HG03103 (cell line): ENCODE results near the gene OSBPL2.

Experiments used
- ATAC-seq: cut with Tn5 transposase; IDR thresholded peaks from one replicate; pipeline ENCODE4 v1.9.1; 2021; ENCODE audit warnings: low read depth; ENCODE audit not compliant: unreplicated experiment

OSBPL2 gene

DNA sequence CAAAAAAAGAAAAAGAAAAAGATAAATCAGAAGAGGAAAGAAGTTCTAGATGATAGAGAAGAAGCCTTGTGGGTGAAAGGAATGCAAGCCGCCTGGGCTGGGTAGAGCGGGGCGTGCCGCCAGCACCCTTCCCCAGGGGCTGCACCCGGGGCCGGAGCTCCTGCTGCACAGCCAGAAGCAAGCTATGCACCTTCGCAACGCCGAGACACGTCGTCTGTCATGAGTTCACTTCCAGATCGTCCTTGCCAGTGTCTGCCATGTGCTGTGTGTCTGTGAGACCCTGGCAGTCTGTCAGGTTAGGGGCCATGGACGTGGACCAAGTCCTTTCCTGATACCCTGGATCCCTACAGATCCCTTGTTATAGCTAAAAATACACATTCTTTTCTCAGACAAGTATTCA lies 38.9 kb downstream of the OSBPL2 start:
- no peak for ATAC-seq

DNA sequence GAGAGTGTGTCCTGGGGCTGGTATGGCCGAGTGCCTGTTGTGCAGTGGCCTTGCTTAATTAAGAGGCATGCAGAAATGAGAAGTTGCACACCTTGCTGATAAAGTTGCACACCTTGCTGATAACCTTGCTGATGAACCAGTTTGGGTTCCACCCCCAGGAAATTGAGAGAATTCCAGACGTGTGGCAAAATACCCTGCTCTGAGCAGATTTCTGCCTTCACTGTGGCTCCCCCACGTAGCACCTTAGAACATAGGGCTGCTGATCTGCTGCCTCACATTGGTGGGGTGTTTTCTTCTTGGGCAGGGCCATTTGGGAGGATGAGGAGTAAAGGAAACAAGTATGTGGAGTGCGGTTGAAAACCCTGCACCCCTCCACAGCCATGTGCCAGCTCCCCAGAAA lies 42.0 kb downstream of the OSBPL2 start:
- ATAC-seq = no peak

DNA sequence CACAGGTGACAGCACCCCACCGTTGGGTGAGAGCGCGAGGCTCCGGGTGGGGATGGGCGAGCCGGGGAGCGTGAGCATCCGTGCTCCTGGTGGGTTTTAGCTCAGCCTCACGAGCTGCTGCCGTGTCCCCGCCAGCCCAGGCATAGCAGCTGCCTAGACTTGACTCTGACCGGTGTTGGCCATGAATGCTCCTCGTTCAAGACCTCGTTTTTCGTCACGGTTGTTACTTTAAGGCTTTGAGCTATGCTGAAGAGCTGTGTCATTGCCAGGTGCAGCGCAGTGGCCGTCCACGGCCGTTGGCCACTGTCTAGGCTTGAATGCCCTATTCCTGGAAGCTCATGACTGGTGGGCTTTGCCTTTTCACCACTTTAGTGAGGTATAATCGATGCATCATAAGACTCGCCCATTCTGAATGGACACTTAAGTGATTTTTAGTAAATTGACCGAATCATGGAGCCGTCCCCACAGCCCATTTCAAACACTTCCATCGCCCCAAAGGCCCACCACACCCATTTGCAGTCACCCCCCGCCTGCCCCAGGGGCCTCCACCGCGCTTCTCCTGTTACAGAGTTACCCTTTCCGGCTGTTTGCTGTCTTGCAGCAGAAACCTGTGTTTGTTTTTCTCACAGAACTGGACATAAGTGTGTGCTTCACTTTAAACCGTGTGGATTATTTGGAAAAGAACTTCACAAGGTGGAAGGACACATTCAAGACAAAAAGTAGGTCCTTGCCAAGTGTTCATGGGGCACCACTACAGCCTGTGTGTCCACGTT lies 43.0 kb downstream of the OSBPL2 start:
- ATAC-seq = no peak

DNA sequence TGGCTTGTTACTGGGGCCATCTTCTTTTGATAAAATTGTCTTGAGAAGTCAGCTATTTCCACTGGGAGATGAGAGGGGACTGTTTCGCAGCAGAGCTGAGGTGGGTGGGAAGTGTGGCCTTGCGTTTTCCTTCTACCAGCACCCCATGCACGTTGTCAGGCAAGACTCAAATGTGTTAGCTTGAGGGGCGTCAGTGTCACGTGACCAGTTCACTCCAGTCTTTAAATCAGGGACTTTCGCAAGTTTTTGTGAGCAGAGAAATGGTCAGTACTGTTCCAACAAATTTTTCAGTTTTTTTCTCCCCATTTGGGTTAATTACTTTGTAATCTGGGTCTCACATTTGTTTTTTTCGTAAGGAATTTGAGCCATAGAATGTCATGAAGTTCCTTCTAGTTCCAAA lies 43.8 kb downstream of the OSBPL2 start:
- ATAC-seq = no peak

DNA sequence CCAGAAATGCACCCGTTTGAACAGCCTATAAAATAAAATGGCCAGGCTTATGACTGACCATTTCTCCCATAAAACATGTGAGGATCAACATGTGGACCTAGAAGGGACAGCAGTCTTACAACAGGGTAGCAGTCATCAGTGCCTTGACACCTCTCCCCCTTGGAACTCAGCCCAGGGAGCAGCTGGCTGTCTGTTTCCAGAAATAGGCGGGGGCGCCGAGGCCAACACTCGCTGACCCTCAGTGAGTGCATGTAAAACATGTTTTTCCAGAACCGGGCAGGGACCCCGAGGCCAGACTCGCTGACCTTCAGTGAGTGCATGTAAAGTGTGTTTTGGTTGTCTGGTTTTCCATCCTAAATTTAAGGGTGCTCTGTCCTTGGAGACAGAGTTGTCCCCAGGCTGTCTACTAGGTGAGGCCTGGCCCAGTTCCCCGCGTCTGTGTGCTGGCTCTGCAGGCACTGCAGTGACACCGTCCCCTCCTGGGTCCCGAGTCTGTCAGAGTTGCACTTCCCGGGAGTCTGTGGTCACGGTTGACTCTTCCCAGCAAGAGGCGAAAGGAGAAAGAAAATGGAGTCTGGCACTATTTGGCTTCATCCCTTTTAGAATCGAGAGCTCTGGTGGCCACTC lies 44.7 kb downstream of the OSBPL2 start:
- no peak for ATAC-seq

DNA sequence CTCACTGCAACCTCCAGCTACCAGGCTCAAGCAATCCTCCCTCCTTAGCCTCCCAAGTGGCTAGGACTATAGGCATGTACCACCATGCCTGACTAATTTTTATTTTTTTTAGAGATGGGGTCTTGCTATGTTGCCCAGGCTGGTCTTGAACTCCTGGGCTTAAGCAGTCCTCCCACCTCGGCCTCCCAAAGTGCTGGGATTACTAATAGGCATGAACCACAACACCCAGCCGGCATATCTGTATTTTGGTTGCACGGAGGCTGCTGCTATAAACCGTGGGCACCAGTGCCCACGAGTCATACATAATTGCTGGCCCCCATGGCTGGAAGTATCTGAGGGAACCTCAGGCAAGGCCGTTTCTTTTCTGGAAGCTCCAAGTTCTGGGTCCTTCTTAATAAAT lies 46.1 kb downstream of the OSBPL2 start:
- no peak for ATAC-seq

DNA sequence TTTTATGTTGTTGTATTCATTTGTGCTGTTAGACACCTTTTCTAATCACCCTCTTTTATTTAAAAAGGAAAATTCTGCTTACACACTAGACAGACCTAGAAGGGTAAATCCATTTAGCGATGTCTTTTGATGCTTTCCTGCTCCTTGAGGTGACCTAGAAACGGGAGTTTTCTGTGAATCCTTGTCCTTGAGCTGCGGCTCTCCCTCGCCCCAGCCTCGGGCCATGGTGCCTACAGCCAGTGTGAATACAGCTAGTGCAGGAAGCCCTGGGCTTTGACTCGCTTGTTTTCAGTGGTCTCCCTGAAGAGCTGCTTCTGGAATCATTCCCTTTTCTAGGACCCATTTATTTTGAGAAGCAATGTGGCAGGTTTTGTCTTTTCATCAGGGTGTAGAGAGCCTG lies 46.8 kb downstream of the OSBPL2 start:
- ATAC-seq = no peak

DNA sequence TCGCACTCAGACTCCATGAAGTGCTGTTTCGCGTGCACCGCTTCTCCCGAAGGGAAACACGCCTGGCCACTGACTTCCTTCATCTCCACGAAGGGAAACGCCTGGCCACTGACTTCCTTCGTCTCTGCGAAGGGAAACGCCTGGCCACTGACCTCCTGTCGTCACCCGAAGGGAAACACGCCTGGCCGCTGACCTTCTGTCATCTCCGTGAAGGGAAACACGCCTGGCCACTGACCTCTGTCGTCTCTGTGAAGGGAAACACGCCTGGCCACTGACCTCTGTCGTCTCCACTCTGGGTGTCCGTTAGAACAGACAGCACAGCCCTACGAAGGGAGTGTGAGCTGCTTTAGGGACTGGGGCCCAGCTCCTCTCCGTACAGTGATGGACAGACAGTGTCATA lies 47.4 kb downstream of the OSBPL2 start:
- ATAC-seq = no peak

DNA sequence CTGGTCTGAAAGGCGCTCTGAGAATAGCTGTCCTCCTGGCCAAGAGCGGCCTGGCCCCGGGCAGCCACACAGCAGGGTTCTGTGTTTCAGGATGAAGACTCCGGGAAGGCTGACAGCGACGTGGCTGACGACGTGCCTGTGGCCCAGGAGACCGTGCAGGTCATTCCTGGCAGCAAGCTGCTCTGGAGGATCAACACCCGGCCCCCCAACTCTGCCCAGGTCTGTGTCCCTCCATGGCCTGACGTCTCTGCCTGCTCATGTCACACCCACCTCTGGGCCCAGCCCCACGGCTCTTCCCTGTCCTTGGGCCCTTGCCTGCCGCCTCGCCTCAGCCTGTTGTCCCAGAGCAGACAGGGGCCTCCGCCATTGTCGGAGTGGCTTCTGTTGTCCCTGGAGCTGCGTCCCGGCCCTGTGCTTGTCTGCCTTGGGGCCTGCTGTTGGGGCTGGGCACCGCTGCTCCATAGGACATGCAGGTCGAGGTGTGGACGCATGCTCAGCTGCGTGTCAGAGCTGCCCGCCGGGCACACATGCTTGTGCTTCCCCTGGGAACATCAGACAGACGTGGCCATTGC lies 48.3 kb downstream of the OSBPL2 start:
- ATAC-seq = no peak

DNA sequence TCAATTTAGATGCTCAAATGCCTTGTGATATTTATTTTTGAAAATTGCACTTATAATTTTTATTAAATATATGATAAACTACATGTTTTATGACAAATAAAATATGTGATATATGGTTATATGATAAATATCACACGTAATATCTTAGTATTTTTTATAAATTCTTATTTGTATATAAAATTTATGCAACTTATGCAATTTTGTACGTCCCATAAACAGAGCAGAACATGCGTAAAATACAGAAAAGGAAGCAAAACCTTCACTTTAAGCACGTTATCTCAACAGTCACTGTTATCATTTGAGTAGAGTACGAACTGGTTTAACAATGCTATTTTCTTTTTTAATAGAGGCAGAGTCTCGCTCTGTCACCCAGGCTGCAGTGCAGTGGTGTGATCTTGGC lies 48.8 kb downstream of the OSBPL2 start:
- ATAC-seq = no peak

DNA sequence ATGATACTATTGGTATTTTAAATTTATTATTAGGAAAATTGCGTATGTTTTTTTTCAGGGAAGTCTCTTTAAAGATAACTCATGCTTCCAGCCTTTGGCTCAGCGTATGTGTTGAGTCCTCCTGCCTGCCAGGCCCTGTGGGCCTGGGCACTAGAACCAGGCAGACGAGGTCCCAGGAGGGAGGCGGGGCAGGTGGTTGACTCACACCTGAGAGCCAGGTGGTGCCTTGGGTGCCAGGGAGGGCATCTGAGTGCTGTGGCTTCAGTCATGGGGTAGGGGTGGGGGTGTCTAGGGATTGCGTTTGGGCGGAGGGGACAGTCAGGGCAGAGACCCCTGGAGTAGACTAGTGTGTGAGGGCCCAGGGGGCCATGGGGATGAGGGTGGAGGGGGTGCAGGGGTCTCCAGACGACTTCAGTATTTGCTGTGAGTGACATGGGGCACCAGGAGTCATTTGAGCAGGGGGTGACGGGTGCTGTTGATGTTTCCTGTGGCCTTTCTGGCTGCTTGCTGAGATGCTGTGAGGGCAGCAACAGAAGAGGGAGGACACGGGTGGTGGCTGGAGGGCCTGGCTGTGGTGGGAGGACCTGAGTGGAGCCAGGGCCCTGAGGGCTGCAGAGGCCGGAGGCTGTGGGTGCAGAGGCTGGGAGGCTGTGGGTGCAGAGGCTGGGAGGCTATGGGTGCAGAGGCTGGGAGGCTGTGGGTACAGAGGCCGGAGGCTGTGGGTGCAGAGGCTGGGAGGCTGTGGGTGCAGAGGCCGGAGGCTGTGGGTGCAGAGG lies 49.6 kb downstream of the OSBPL2 start:
- no peak for ATAC-seq

DNA sequence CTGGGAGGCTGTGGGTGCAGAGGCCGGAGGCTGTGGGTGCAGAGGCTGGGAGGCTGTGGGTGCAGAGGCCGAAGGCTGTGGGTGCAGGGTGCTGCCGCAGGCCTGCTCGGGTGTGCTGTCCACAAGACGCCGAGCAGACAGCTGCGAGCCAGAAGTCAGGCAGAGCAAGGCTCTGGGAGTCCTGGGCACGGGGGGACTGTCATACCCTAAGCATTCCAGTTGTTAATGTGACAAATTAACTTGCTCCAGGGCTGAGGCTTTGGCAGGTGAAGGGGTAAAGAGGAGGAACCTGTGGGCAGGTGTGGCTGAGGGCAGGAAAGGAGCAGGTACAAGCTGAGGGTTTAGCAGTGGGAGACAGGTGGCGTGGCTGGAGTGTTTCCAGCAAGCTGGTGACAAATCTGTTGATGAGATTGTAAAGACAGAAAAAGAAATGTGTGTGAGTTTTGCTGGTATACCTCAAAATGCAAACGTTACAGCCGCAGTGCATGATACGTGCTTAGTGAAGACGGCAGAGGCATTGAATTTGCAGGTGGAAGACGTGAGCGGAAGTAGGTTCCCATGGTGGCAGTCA lies 50.3 kb downstream of the OSBPL2 start:
- no peak for ATAC-seq

DNA sequence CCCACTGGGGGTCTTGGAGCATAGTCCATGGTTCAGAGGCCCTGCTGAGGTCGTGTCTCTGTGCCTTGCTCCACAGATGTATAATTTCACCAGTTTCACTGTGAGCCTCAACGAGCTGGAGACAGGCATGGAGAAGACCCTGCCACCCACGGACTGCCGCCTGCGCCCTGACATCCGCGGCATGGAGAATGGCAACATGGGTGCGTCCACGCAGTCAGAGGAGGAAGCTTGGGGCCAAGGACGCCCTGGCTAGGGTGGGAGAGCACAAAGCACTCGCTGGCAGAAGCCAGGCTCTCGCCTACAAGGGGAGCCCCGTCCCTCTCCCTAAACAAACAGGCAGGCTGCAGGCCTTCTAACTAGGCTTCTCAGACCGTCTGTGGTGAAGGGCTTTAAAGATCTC lies 50.8 kb downstream of the OSBPL2 start:
- ATAC-seq = no peak

DNA sequence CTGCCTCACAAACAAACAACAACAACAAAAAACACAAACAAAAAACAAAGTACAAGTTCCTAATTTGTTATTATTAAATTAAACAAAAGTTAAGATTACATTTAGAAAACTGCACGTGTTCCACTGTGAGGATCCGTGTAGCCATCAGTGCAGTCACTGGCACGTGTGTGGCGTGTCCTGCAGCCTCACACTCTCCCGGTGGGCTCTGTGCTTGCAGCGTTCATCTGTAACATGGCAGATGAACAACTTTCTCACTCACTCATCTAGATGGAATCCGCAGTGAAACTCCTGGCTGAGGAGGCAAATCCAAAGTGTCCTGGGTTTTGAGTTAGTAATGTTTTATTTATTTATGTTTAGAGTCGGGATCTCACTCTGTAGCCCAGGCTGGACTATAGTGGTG lies 51.6 kb downstream of the OSBPL2 start:
- ATAC-seq = no peak

DNA sequence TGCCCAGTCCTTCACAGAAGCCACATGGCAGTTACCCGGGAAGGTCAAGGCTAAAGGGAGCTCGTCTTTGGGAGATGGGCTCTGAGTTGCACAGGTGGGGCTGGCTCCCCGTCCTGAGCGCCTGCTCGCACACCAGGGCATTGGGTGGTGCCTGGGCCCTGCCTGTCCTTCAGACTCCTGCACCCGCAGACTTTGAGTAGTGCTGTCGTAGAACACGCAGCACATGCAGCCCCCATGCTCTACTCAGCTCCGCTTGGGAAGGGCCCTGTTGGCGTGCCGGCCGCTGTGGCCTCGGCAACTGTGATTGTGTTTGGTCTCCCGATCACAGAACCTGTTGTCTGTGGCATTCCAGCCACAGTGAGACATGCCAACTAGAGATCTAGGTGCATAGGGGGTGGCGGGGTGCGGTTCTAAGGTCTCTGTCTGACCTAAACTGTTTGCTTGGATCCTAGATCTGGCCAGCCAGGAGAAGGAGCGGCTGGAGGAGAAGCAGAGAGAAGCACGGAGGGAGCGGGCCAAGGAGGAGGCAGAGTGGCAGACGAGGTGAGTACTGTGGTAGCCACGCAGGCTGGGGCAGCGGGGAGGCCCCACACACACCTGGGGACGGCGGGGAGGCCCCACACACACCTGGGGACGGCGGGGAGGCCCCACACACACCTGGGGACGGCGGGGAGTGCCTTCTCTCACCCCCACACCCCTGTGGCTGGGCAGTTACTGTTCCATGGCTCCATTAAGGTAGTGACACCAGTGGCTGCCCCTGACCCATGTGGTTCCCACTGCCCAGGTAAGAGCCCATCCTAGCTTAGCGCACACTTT lies 53.1 kb downstream of the OSBPL2 start:
- ATAC-seq = no peak

DNA sequence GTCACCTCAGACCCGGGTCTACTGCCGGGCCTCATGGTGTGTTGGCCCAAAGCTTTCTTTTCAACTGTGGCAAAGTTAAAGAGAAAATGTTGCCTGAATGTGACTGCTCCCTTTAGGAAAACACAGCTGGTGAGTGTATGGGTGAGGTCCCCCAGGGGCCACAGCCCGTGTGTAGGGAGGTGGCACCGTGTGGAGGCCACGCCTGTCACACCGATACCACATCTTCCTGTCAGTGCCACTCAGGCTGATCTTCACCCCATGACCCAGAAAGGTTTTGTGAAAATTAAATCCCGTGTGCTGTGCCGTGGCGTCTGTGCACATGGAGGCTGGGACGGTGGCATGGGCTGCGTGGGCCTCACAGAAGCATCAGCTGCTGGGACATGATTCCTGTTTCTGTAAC lies 53.8 kb downstream of the OSBPL2 start:
- ATAC-seq = no peak

DNA sequence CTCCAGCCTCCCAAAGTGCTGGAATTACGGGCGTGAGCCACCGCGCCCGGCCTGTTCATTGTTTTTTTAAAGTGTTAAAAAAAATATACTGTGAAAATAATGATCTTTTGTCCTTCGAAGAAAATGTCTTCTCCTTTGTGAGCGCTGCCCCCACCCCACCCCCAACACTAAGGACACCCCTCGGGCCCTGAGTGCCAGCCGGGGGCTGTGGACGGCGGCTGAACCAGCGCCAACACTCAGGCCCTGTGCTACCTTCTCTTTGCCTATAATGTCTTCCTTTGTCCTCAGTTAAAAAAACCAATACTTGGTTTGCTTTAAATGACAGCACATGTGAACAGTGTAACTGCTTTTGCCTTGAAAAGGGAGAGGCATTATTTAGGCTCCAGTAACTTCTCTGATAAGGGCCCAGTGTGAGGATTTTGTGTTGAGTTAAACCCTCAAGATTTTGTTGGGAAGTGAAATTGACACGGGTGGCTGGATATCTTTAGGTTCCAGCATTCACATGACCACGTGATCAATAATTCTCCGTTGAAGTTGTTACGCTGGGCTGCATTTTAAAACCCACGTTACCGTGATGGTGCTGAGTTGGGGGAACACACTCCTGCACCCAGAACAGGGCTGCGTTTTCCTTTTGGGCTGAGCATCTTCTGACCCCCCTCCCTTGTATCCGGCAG lies 54.9 kb downstream of the OSBPL2 start:
- ATAC-seq = no peak

DNA sequence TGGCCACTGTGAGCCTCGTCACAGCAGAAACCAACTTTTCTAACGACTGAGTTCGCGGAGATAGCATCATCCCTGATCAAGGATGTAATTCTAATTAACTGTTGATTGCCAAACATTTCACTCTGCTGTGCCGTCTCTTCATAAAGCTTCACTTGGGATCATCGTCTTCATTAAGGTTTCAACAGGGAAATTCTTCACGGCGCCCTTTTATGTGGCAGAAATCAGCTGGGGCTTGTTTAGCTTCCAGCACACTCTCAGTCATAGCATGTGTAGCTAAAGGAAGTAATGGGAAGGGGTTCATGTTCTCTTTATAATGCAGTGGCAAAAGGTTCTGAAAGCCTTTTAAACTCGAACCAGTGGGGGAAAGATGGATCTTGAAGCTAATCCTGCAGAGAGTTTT lies 55.6 kb downstream of the OSBPL2 start:
- no peak for ATAC-seq

DNA sequence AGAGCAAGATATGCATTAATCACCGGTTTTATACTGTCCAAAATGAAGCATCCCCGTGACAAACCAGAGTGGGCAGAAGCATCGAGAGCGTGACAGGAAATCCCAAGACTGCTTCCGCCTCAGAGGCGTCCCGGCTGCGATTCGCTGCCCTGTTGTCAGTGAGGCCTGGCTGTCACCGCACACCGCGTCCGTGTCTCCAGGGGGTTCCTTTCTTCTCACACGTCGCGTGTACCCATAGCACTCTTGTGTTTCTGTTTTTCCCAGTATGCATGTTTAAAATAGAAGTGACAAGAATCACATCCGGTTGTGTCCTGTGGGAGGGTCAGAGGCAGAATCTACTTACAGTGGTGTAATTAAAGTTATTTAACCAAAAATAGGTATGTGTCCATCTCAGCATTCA lies 56.2 kb downstream of the OSBPL2 start:
- no peak for ATAC-seq
